Hematopoietic multipotent progenitor cell treated with erythropoietin and hydrocortisone succinate and interleukin-3 and kit ligand, for 8 days (in vitro differentiated cells): ENCODE results near the gene DIP2A.

Experiments used
- DNase-seq: peaks from one replicate; pipeline ENCODE4 v3.0.0-alpha.2; 2015

Gene DIP2A

DNA sequence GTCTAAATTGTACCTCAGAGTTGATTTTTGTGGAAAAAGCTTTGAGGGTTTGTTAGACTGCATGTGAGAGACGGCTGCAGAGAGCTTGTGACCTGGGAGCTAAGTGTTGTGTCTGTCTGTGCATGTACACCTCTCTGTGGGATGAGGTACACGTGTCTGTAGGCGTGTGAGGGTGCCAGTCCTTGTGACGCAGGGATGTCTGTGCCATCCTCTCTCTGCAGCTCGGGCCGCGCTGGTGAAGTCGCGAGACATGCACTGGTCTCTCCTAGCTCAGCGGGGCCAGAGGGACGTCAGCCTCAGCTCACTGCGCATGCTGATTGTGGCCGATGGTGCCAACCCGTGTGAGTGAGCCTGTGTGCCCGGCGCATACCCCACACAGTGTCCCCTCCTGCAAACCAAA is 79.6 kb downstream of the DIP2A start:
- no peak for DNase-seq

DNA sequence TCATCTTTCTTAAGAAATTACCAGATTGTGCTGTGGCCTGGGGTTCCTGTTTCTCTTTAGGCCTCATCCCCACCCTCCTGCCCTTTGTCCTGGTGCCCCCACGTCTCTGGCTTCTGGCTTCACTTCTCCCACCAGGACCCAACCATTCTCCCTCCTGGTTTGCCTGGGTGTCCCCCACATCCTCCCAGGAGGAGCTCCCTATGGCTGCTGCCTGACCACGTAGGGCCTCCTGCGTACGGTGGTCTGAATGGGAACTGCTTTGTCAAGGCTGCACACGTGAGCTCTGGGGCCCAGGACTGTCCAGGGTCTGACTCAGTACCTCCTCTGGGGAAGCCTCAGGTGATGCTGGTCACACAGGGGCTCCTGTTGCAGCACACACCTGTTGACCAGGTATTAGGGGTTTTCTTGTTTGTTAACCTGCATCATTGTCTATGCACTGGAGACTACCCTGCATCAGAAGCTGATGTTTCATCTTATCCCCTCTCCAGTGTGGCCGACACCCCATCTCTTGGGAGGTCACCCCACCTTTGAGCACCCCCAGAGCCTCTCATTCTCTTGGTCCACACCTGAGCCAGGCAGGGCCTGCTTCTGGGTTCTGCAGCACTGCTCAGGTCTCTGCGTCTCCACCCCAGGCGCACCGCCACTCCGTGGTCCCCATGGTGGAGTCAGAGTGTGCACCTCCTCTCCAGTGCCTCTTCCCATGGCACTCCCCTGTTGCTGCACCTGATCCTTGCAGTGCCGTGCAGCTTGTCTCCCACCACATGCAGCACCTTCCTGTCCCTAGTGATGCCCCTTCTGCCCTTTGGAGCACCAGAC is 80.4 kb downstream of the DIP2A start:
- DNase-seq: no peak

DNA sequence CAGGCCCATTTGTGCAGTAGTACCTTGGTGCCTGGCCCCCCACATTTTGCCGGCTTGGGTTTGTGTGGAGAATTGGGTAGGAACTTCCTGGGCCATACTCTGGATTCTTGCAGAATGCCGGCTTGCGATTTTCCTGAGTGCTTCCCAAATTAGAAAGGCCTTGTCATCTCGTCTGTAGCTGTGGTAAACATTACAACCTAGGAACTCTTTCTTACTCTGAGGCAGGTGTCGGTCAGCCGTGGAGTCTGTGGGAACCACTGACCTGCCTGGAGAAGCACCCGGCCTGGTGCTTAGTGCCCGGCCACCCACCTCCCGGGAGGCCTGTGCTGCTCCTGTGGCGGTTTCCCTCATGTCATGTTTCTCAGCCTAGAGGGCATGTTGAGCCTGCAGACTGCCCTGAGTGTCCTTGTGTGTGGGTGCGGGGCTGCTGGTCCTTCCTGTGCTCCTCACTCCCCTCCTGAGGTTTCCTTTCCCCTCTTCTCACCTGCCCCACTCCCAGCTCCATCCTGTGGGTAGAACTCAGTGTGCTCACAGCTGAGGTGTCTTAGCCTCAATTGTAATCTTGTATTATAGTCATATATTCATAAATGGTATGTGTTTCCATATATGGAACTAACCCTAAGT is 81.5 kb downstream of the DIP2A start:
- DNase-seq: no peak

DNA sequence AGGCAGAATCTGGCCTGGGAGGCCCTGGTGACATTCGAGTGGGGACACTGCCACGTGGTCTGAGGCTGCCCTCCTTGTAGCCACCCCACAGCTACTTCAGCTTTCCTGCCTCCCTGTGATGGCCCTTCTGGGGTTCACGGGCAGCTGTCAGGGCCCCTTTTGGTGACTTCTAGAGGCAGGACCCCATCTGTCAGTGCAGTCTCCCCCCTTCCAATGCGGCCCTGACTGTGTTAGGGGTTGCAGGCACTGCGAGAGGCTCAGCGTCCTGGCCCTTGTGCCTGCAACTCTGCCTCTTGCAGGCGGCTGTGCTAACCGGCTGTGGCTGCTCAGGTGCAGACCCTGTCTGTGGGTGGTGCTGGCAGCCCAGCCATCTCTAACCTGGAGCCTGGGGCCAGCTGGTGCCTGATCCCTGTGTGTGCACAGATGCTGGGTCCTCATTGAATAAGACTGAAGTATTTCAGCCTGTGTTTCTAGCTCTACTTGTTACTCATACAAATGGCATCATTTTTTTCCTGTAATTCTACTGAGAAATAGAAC is 84.0 kb downstream of the DIP2A start:
- no peak for DNase-seq

DNA sequence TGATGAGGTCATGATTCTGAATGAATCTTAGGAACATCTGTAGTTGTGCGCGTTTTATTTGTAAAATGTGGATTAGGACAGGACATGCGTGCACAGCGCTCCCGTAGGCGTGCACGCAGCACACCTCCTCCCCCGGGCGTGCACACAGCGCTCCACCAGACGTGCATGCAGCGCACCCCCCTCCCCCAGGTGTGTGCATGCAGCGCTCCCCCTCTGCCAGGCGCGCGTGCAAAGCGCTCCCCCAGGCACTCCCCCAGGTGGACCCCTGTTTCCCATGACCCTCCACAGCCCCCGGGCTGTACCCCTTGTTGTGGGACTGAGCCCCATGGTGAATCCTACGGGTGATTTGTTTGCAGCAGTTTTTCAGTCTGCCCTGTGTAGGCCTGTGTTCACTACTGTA is 84.6 kb downstream of the DIP2A start:
- no peak for DNase-seq

DNA sequence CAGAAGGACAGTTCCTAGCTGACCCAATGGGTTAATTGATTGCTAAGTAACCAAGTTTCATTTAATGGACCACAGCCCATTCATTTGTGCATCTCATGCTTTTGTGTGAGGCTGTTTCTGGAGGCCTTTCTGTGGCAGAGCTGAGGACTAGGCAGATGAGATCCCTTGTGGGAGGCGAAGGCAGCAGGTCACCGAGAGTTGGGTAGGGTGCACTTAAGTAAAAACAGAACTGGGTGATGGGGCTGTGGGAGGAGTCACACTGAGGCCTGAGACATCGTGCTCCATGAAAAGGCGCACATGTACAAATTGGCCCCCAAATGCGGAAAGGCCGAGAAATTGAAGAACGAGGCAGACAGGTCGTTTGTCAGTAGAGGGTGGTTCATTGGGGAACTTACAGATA is 85.3 kb downstream of the DIP2A start:
- DNase-seq: no peak

DNA sequence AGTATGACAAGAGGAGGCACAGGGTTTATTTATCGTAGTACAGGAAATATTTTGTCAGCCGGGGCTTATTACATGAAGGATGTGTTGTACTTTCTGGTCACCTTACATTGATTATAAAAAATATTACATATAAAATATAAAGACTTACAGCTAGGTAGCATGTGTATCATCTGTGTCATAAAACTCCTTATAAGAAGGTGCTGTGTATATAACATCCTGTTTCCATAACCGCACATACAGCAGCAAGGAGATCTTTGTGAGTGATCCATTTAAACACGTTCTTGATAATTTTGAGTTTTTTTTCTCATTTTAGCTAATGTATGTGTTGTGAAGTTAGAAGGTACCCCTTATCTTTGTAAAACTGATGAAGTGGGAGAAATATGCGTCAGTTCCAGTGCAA is 86.1 kb downstream of the DIP2A start:
- no peak for DNase-seq

DNA sequence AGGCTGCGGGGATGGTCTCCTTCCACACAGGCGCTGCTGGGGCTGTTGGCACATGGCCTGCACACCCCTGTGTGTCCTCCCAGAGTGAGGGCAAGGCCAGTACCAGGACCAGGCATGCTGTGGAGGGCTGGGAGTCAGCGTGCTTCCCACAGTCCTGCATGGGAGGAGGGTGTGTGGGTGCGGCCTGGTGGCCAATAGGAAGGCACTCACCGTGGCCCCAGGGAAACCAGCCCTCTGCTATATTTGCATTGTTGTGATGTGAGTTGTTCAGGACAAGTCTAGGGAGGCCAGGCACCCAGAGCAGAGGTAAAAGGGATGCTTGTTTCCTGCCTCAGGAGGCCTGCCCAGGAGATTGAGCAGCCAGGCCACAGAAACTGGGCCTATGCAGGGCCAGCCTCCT is 86.7 kb downstream of the DIP2A start:
- no peak for DNase-seq

DNA sequence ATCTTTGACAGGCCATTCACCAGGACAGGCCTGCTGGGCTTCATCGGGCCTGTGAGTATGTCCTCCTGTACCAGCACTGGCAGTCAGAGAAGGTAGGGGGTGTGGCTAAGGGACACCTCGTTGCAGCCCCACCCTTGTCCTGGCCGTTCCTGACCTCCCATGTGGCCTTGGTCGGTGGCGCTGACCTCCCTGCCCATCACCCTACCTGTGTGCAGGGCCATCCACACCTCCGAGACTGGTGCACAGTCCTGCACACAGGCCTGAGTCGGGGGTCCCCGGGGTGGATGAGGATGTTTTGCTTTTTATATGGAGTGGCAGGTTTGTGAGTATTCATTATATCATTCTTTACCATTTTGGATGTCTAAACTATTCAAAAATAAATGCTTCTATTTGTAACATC is 87.2 kb downstream of the DIP2A start:
- DNase-seq: no peak

DNA sequence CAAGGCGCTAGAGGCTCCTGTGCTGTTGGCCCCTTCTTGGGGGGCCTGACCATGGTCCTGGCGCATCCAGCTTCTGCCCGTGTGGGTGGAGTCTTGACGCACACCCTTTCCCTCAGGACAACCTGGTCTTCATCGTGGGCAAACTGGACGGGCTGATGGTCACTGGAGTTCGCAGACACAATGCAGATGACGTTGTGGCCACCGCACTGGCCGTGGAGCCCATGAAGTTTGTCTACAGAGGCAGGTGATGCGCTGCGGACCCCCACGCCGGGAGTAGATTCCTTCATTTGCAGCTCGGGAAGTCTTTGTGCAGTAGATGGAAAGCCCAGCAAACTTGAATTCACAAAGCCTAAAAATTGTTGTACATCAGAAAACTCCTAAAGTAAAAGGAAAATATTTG is 88.1 kb downstream of the DIP2A start:
- DNase-seq: no peak

DNA sequence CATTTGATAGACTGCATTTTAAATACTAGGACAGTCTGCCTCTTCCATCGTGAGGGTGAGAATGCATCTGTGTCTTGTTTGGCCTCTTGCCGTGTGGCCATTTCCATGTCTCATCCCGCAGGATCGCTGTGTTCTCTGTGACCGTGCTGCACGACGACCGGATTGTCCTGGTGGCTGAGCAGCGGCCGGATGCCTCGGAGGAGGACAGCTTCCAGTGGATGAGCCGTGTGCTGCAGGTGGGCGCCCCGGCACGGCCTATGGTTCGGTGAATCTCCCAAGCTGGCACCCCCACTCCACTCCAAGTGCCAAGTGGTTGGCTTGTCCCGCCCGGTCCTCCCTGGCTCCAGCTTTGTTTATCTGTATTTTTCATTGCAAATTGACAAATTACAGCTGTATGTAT is 91.0 kb downstream of the DIP2A start:
- no peak for DNase-seq

DNA sequence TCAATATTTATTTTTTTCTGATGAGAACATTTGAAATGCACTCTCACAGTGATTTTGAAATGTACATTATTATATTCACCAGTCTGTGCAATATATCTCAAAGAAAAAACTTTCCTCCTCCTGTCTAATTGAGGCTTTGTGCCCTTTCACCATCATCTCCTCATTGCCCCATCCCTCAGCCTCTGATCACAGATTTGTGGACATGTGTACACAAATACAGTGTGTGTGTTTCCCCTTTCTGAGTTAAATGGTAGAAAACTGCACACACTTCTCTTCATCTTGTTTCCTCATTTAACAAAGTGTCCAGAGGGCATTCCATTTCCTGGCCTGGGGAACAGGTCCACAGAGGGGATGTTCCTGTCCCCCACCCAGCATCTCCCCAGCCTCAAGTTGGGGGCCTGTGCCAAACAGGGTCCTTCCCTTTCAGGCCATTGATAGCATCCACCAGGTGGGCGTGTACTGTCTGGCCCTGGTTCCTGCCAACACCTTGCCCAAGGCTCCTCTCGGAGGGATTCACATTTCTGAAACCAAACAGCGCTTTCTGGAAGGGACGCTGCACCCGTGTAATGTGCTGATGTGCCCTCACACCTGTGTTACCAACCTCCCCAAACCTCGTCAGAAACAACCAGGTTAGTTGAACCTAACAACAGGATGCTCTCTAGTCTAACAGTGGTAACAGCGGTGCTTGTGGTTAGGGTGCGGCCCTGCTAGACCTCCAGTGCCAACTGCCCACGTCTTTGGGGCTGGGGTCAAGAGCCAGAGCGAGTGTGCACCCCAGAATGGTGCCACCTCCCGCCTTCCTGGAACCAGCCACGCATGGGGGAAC is 91.6 kb downstream of the DIP2A start:
- no peak for DNase-seq

DNA sequence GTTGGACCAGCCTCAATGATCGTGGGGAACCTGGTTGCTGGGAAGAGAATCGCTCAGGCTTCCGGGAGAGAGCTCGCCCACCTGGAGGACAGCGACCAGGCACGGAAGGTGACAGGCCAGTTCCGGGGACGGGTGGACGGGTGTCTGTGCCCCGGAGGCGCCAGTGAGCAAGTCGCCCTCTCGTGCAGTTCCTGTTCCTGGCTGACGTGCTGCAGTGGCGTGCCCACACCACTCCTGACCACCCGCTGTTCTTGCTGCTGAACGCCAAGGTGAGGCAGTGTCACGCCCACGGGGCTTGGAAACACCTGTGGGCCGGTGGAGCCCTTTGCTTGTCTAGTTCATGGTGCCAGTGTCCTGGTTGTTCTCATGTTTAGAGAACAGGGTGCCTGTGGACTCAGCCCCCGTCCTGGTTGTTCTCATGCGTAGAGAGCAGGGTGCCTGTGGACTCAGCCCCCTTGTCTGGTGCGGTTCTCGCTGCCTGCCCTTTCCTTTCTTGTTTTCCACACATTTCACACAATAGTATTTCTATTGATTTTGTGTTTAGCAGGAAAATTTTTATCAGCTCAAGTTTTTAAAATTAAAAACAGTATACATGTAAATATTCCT is 93.0 kb downstream of the DIP2A start:
- DNase-seq: peak; percentile 65

DNA sequence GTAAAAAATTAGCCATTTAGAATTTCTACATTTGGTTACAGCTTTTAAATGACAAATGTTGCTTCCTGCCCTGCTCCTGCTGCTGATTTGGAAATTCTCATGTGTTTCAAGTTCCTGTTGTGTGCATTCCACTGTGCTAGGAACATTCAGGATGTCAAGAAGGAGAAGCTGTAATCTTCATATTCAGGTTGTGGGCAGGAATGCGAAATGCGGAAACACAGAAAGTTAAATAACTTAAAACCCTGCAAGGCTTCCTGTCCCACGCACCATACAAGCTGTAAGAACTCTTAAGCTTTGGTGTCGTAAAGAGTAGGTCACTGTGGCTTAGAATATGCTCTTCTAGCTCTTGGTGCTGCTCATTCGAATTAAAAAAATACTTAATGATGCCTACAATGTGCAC is 93.6 kb downstream of the DIP2A start:
- DNase-seq: peak; percentile 19

DNA sequence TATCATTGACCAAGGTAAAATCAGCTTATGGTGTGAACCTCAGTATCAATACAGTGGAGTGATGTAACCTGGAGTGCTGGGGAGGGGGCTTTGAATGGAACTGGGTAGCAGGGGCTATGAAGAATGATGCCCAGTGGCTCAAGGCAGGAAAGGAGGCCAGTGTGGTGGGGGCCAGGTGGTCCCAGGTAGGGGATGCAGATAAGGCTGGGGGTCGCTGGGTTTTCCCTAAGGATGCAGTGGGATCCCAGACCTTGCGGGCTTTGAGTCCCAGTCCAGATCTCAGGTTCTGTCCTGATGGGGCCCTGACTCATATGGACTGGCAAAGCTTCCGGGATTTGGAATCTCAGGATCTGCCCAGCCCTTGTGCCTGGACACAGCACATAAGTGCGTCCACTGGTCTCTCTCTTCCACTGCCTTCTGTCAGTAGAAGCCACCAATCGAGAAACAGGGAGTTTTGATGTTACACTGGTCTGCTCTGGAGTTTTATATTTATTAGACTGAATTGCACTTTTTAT is 94.2 kb downstream of the DIP2A start:
- no peak for DNase-seq

DNA sequence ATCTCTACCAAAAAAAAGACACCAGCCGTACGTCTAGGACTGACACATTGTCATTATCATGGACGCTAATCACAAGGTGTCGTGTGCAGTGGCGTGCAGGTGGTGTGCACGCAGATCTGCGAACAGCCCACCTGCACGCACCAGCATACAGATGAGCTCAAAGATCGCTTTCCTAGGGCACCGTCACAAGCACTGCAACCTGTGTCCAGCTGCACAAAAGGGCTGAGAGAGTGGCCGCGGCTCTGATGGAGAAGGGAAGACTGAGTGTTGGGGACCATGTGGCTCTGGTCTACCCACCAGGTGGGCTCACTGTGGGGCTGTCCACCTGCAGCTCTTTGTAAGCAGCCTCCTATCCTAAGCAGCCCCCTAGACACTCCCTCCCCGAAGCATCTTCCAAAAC is 95.3 kb downstream of the DIP2A start:
- DNase-seq: no peak

DNA sequence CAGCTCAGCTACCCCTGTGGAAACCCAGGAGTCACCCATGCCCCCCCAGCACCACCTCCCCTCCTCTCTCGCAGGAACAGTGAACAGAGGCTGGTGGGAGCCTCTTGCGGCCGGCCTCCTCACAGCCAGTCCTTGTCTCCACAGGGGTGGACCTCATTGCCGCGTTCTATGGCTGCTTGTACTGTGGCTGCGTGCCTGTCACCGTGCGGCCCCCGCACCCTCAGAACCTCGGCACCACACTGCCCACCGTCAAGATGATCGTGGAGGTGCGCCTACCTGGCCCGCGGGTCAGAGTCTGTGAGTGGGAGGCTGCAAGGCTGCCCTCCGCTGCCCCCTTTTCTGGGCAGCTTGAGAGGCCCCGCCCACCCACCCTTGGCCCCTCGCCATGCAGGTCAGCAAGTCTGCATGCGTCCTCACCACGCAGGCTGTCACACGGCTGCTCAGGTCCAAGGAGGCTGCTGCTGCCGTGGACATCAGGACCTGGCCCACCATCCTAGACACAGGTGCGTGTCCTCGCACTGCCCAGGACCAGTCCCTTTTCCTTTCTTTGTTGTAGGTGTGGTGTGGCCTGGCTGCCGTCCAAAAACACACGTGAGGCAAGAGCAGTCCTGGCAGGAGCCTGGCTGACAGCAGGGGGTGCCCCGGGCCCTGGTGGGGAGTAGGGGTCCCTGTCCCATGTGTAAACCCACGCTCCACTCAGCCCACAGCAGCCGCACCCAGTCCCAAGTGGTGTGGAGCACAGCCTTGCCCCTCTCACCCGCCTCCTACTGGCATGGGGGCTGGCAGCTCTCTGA is 95.9 kb downstream of the DIP2A start:
- DNase-seq: no peak

DNA sequence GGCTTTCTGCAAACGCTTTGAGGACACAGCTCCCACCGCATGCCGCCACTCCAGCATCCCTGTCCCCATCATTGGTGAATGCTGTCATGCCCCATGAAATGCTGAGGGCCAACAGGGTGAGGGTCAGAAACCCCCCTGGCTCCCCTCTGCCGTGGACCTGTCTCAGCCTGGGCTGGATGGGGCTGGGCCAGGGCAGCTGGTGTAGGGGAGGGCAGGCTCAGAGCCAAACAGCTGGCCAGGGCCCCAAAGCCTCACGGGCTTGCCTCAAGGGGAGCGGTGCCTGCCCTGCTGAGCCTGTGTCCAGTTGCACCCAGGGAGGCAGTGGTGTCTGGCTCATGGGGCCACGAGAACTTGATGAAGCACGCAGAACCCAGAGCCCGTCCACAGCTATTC is 96.5 kb downstream of the DIP2A start:
- no peak for DNase-seq

DNA sequence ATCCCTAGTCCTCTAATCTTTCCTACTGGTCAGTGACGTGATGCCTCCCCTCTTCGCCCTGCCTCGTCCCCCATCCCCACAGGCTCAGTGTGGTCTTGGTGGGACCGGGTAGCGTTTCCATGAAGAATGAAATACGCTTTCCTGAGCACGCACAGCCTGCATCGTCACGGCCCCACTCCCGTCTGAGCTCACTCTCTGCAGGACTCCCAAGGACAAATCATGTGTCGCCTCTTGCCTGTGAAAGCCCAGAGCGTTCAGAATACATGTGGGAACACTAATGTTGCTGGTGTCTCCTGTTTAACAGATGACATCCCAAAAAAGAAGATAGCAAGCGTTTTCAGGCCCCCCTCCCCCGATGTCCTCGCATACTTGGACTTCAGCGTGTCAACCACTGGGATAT is 97.0 kb downstream of the DIP2A start:
- no peak for DNase-seq

DNA sequence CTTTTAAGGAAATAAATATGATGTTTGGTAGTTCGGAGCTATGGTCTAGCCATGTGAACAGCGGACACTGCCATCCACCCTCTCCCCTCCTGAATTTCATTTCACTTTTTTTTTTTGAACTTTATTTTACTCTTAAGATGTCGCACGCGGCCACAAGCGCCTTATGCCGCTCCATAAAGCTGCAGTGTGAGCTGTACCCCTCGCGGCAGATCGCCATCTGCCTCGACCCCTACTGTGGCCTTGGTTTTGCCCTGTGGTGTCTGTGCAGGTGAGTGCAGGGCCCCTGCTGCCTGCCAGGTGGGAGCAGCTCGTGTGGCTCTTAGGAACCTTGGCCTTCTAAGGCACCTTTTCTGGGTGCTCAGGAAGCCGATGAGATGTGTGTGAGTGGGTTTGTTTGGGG is 98.1 kb downstream of the DIP2A start:
- no peak for DNase-seq

DNA sequence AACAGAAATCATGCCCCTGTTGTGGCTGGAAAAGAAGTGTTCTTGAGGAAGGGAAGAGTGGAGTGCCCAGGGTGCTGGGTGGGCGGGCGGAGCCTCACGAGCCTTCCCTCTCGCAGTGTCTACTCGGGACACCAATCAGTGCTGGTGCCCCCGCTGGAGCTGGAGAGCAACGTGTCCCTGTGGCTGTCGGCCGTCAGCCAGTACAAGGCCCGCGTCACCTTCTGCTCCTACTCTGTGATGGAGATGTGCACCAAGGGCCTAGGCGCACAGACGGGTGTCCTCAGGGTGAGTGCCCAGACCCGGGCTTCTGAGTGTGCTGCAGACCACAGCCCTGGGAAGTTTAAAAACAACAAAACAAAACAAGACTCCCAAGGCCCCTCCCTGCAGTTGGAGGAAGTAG is 98.8 kb downstream of the DIP2A start:
- no peak for DNase-seq

DNA sequence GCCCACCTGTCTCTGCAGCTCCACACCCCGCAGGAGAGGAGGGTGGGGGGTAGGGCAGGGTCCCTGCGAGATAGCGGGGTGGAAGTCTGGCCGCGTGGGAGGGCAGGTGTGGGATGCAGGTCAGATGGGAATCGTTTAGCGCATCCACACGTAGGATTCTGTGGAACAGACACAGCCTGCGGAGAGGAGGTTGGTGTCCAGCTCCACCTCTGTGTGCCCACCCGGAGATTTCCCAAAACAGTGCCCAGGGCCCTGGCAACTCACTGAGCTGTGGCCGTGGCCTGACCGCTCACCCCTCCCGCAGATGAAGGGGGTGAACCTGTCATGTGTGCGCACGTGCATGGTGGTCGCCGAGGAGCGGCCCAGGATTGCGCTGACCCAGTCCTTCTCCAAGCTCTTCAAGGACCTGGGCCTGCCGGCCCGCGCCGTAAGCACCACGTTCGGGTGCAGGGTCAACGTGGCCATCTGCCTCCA is 99.3 kb downstream of the DIP2A start:
- DNase-seq: no peak
